Lung (tissue), 12 donors: ENCODE data around the gene KLHDC4. TPM values are rescaled to one million over a fixed set of nuclear protein-coding genes. Genes with fewer than 3 reads are reported as not detected.
"Not testable (repeated sequence)": the region's sequence is repeated elsewhere in the genome, so short reads cannot be mapped to it uniquely, and the experiment has no call there.

ENCODE experiments used
- ATAC-seq: fragments of 200-7000 bp; cut with Tn5 transposase; one replicate; pipeline ENCODE4 v1.9.1; 2020; ENCODE audit warnings: moderate number of reproducible peaks; ENCODE audit not compliant: insufficient read depth, low FRiP score
- DNase-seq, 3 donors: peaks; one replicate each; pipeline ENCODE4 v3.0.0-alpha.2; 2013 to 2017
- H3K27ac ChIP-seq, 2 donors: one replicate each; pipeline ENCODE4 v1.5.1; 2013; ENCODE audit warnings: mild to moderate bottlenecking in 2 of 2, moderate library complexity in 2 of 2, control low read depth in 1 of 2, inconsistent platforms in 1 of 2, low read depth in 1 of 2, low read length in 1 of 2
- H3K27me3 ChIP-seq, 3 donors: one replicate each; pipeline ENCODE4 v1.5.1; 2013; ENCODE audit warnings: low read length in 2 of 3; ENCODE audit not compliant: control insufficient read depth in 3 of 3, insufficient read depth in 3 of 3
- H3K36me3 ChIP-seq, 4 donors: one replicate each; pipeline ENCODE4 v1.5.1; 2013; ENCODE audit warnings: low read length in 4 of 4, mild to moderate bottlenecking in 1 of 4, moderate library complexity in 1 of 4; ENCODE audit not compliant: control insufficient read depth in 4 of 4, insufficient read depth in 4 of 4
- H3K4me1 ChIP-seq, 5 donors: one replicate each; pipeline ENCODE4 v1.5.1; 2013; ENCODE audit warnings: low read length in 5 of 5, mild to moderate bottlenecking in 2 of 5, moderate library complexity in 1 of 5; ENCODE audit not compliant: control insufficient read depth in 5 of 5, insufficient read depth in 5 of 5
- H3K4me3 ChIP-seq: one replicate; pipeline ENCODE4 v1.5.1; 2013; ENCODE audit warnings: mild to moderate bottlenecking, control low read depth, moderate library complexity
- H3K9ac ChIP-seq, 2 donors: one replicate each; pipeline ENCODE4 v1.5.1; 2013; ENCODE audit warnings: low read length in 2 of 2, control low read depth in 1 of 2; ENCODE audit not compliant: insufficient read depth in 1 of 2
- H3K9me3 ChIP-seq, 4 donors: one replicate each; pipeline ENCODE4 v1.5.1; 2013; ENCODE audit warnings: low read length in 3 of 4, mild to moderate bottlenecking in 1 of 4, moderate library complexity in 1 of 4; ENCODE audit not compliant: control insufficient read depth in 4 of 4, insufficient read depth in 3 of 4
- WGBS, 2 donors: extraction: QIAGEN DNeasy Blood & Tissue Kit; methylation state at CpG; one replicate each; pipeline ENCODE4 v1.1.7; 2013; 5-methylcytosine and 5-hydroxymethylcytosine counted together
- polyA plus RNA-seq, 2 donors: library from polyadenylated mRNA; stranded (reverse); fragments of 200-250 nt; gene quantifications; one replicate each; pipeline ENCODE4 v1.2.1, GENCODE V29; 2013
- total RNA-seq, 2 donors: library from RNA; depleted of rRNA in 1 of 2; stranded (reverse); fragments of >200 nt in 1 of 2; gene quantifications; one replicate each; pipeline ENCODE4 v1.2.1, GENCODE V29; 2014 to 2021
- TF ChIP-seq, protein P1 (sequence below): IDR thresholded peaks from 2 replicates; pipeline ENCODE4 v1.5.1; 2012; ENCODE audit warnings: mild to moderate bottlenecking; ENCODE audit errors: control extremely low read depth, extremely low read depth
- donor health status: control.
- donor health status: control.
- donor health status: Bipolar disorder and iron deficiency.
- donor health status: healthy.
- donor health status: DM: yes; HTN: yes; CAD: no.

Gene KLHDC4
- total and polyA plus RNA-seq, 4 donors, result 23.3 to 48.4 (median 38.4) TPM

DNA sequence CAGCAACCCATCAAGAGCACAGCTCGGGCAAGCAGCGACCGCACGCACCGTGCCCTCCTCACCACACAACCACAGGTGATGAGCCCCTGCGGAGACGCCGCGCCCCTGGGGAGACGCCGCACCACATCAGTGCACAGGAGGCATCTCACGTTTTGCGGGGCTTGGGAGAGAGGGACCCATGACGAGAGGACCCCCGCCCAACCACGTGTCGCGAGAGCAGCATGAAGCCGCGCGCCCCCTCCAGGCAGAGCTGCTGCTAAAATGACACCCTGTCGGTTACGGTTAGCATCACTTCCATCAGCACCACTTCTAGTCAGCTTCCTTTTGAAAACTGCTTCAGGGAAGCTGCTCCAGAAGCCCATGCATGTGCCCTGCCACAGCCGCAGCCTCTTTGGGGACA is 45.3 kb downstream of the KLHDC4 start:
- Histone ChIP-seq H3K9me3 (no peaks in the 10 kb centered on the region), H3K4me1 (peaks cover 0 to 12% (median 5%) of the 10 kb centered on the region in 5 donors), H3K4me3 (no peak overlapping the region), H3K9ac (no peak overlapping the region), H3K27ac (no peak overlapping the region), H3K36me3 (peaks cover 0 to 36% (median 4%) of the 10 kb centered on the region in 4 donors), H3K27me3 (no peaks in the 10 kb centered on the region)
- ATAC-seq, result no peak
- WGBS, 2 donors, result 98% methylated on average over 24 of the region's 24 CpGs
- no peak for DNase-seq
- TF ChIP-seq, protein P1, sequence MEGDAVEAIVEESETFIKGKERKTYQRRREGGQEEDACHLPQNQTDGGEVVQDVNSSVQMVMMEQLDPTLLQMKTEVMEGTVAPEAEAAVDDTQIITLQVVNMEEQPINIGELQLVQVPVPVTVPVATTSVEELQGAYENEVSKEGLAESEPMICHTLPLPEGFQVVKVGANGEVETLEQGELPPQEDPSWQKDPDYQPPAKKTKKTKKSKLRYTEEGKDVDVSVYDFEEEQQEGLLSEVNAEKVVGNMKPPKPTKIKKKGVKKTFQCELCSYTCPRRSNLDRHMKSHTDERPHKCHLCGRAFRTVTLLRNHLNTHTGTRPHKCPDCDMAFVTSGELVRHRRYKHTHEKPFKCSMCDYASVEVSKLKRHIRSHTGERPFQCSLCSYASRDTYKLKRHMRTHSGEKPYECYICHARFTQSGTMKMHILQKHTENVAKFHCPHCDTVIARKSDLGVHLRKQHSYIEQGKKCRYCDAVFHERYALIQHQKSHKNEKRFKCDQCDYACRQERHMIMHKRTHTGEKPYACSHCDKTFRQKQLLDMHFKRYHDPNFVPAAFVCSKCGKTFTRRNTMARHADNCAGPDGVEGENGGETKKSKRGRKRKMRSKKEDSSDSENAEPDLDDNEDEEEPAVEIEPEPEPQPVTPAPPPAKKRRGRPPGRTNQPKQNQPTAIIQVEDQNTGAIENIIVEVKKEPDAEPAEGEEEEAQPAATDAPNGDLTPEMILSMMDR, result no peak

DNA sequence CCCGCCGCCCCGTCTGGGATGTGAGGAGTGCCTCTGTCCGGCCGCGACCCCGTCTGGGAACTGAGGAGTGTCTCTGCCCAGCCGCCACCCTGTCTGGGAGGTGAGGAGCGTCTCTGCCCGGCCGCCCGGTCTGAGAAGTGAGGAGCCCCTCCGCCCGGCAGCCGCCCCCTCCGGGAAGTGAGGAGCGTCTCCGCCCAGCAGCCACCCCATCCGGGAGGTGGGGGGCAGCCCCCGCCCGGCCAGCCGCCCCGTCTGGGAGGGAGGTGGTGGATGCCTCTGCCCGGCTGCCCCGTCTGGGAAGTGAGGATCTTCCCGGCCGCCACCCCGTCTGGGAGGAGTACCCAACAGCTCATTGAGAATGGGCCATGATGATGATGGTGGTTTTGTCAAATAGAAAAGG is 47.0 kb downstream of the KLHDC4 start:
- not testable (repeated sequence) for H3K27ac ChIP-seq, ATAC-seq, DNase-seq, H3K27me3 ChIP-seq, H3K9me3 ChIP-seq, H3K9ac ChIP-seq, H3K4me3 ChIP-seq
- Histone ChIP-seq H3K4me1 (peaks cover 0 to 12% (median 5%) of the 10 kb centered on the region in 5 donors), H3K36me3 (peaks cover 0 to 43% (median 4%) of the 10 kb centered on the region in 4 donors)
- 98% methylated on average over 28 of the region's 28 CpGs for WGBS, 2 donors

DNA sequence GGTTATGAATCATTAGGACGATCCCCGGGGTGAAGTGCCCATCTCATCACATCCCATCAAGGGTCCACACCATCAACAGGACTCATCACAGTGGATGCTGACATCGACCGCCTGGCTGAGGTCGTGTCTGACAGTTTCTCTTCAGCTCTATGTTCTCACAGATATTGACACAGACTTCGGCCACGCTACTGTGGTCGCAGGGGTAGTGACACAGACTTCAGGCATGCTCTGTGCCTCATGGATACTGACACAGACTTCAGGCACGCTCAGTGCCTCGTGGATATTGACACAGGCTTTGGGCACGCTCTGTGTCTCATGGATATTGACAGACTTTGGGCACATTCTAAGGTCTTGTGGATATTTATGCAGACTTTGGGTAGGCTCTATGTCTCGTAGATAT is 50.1 kb downstream of the KLHDC4 start:
- WGBS, 2 donors, result 96 to 99% methylated on average over 12 of the region's 12 CpGs
- Histone ChIP-seq H3K36me3 (peaks cover 0 to 42% (median 6%) of the 10 kb centered on the region in 4 donors), H3K9me3 (no peaks in the 10 kb centered on the region), H3K27ac (no peak overlapping the region), H3K4me1 (no peaks in the 10 kb centered on the region), H3K9ac (no peak overlapping the region), H3K4me3 (no peak overlapping the region), H3K27me3 (no peaks in the 10 kb centered on the region)
- ATAC-seq (no peak), DNase-seq (no peak)
- TF ChIP-seq, protein P1, result no peak

DNA sequence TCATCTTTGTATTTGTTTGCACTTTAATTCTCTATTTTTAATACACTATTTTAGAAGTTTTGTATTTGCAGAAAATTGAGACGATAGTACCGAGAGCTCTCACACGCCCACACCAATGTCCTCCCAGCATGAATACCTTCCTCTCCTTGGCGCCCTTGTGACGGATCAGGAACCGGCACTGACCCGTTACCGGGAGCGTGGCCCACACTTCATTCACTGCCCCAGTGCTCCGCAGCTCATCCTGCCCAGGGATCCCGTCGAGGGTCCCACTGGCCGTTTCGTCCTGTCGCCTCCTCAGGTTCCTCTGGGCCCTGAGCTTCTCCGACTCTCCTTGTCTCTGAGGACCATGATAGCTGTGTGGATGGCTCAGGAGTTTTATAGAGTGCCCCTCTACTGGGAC is 50.6 kb downstream of the KLHDC4 start:
- H3K4me3 ChIP-seq, result no peak overlapping the region
- no peak overlapping the region for H3K27ac ChIP-seq
- no peak for ATAC-seq
- no peaks in the 10 kb centered on the region for H3K27me3 ChIP-seq
- H3K9me3 ChIP-seq, result no peaks in the 10 kb centered on the region
- no peaks in the 10 kb centered on the region for H3K4me1 ChIP-seq
- WGBS, 2 donors, result 97% methylated on average over 16 of the region's 16 CpGs
- H3K9ac ChIP-seq, result no peak overlapping the region
- H3K36me3 ChIP-seq, result peaks cover 0 to 43% (median 6%) of the 10 kb centered on the region in 4 donors
- DNase-seq, result no peak
- TF ChIP-seq, protein P1, result no peak
